RWPE2 (cell line): ENCODE data around the gene MAP2K5.

Experiments used
- ATAC-seq: fragments of 200-7000 bp; cut with Tn5 transposase; 3 replicates; pipeline ENCODE4 v1.9.1; 2021; ENCODE audit warnings: low read depth
- DNase-seq: peaks from one replicate; pipeline ENCODE4 v3.0.0-alpha.2; 2020; ENCODE audit warnings: low spot score
- H3K27ac ChIP-seq: fragments of 450-650 bp; 2 replicates; pipeline ENCODE4 v1.5.1; 2017; ENCODE audit warnings: mild to moderate bottlenecking; ENCODE audit not compliant: poor library complexity, severe bottlenecking
- H3K27me3 ChIP-seq: fragments of 250-450 bp; sonication (Bioruptor Pico); 2 replicates; pipeline ENCODE4 v1.5.1; 2021; ENCODE audit warnings: mild to moderate bottlenecking, moderate library complexity; ENCODE audit not compliant: insufficient read depth, poor library complexity, severe bottlenecking
- H3K36me3 ChIP-seq: fragments of 250-450 bp; sonication (Bioruptor Pico); 2 replicates; pipeline ENCODE4 v1.5.1; 2020; ENCODE audit warnings: low read depth, mild to moderate bottlenecking, moderate library complexity
- H3K4me1 ChIP-seq: fragments of 250-450 bp; sonication (Bioruptor Pico); 2 replicates; pipeline ENCODE4 v1.5.1; 2021; ENCODE audit warnings: mild to moderate bottlenecking, moderate library complexity; ENCODE audit not compliant: insufficient read depth, poor library complexity, severe bottlenecking
- H3K4me3 ChIP-seq: fragments of 250-450 bp; sonication (Bioruptor Pico); 2 replicates; pipeline ENCODE4 v1.5.1; 2021; ENCODE audit warnings: mild to moderate bottlenecking, moderate library complexity; ENCODE audit not compliant: severe bottlenecking
- H3K9me3 ChIP-seq: fragments of 250-450 bp; sonication (Bioruptor Pico); 2 replicates; pipeline ENCODE4 v1.5.1; 2021; ENCODE audit warnings: mild to moderate bottlenecking, moderate library complexity; ENCODE audit not compliant: severe bottlenecking
- TF ChIP-seq, protein P1 (sequence below): fragments of 450-650 bp; IDR thresholded peaks from one replicate; pipeline ENCODE4 v1.5.1; 2017; ENCODE audit warnings: mild to moderate bottlenecking, moderate library complexity; ENCODE audit not compliant: poor library complexity, severe bottlenecking

The MAP2K5 gene

GRCh38 chr15:67732671-67733374 is 190.3 kb downstream of the MAP2K5 start:
- H3K4me3 ChIP-seq, result no peak overlapping the region
- TF ChIP-seq, protein P1, sequence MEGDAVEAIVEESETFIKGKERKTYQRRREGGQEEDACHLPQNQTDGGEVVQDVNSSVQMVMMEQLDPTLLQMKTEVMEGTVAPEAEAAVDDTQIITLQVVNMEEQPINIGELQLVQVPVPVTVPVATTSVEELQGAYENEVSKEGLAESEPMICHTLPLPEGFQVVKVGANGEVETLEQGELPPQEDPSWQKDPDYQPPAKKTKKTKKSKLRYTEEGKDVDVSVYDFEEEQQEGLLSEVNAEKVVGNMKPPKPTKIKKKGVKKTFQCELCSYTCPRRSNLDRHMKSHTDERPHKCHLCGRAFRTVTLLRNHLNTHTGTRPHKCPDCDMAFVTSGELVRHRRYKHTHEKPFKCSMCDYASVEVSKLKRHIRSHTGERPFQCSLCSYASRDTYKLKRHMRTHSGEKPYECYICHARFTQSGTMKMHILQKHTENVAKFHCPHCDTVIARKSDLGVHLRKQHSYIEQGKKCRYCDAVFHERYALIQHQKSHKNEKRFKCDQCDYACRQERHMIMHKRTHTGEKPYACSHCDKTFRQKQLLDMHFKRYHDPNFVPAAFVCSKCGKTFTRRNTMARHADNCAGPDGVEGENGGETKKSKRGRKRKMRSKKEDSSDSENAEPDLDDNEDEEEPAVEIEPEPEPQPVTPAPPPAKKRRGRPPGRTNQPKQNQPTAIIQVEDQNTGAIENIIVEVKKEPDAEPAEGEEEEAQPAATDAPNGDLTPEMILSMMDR, result no peak
- no peaks in the 10 kb centered on the region for H3K27me3 ChIP-seq
- no peaks in the 10 kb centered on the region for H3K4me1 ChIP-seq
- ATAC-seq, result no peak
- H3K9me3 ChIP-seq, result no peaks in the 10 kb centered on the region
- no peak overlapping the region for H3K27ac ChIP-seq
- H3K36me3 ChIP-seq, result no peaks in the 10 kb centered on the region
- no peak for DNase-seq

DNA sequence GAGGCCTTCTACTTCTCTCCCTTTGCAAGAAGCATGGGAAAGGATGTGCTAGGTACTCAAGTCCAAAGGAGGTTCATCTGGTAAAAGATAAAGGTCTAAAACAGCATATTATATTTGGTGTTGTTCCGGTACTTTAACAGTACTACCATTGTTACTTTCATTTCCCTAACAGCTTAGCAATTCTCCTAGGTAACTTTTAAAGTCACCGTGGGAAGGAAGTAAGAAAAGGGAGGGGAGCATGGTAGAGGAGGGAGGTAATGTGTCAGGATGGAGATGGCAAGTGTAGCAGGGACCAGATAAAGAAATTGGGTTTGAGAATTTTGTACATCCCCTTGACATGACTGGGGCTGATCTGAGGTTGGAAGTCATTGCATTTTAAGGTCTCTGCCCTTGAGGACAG is 193.4 kb downstream of the MAP2K5 start:
- Histone ChIP-seq H3K27me3 (no peaks in the 10 kb centered on the region), H3K4me3 (no peak overlapping the region), H3K27ac (no peak overlapping the region), H3K4me1 (no peaks in the 10 kb centered on the region), H3K36me3 (no peaks in the 10 kb centered on the region), H3K9me3 (no peaks in the 10 kb centered on the region)
- TF ChIP-seq, protein P1, result no peak
- ATAC-seq, result no peak
- DNase-seq, result no peak

GRCh38 chr15:67736810-67737209 is 194.3 kb downstream of the MAP2K5 start:
- Histone ChIP-seq H3K4me1 (no peaks in the 10 kb centered on the region), H3K36me3 (no peaks in the 10 kb centered on the region), H3K9me3 (no peaks in the 10 kb centered on the region), H3K27me3 (no peaks in the 10 kb centered on the region), H3K4me3 (no peak overlapping the region), H3K27ac (no peak overlapping the region)
- no peak for DNase-seq
- TF ChIP-seq, protein P1, result no peak
- ATAC-seq, result peak; percentile 62; the same call in 2 of the 3 replicates

GRCh38 chr15:67738056-67738455 is 195.6 kb downstream of the MAP2K5 start:
- DNase-seq (no peak), ATAC-seq (no peak)
- H3K4me1 ChIP-seq, result no peaks in the 10 kb centered on the region
- H3K36me3 ChIP-seq, result no peaks in the 10 kb centered on the region
- H3K27me3 ChIP-seq, result no peaks in the 10 kb centered on the region
- H3K4me3 ChIP-seq, result no peak overlapping the region
- TF ChIP-seq, protein P1, result no peak
- no peaks in the 10 kb centered on the region for H3K9me3 ChIP-seq
- no peak overlapping the region for H3K27ac ChIP-seq

DNA sequence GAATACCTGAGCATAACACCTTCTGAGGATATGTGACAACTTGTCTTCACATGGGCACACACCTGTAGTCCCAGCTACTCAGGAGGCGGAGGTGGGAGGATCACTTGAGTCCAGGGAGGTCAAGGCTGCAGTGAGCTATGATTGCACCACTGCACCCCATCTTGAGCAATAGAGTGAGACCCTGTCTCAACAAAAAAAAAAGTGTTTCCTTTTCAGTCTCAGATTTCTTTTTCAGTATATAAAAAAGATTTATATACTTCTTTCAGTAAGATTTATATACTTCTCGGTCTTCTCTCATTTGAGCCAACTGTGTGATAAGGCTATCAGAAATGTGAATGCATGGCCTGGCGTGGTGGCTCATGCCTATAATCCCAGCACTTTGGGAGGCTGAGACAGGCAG is 197.9 kb downstream of the MAP2K5 start:
- no peak for ATAC-seq
- Histone ChIP-seq H3K9me3 (no peaks in the 10 kb centered on the region), H3K4me3 (no peak overlapping the region), H3K27me3 (no peaks in the 10 kb centered on the region), H3K36me3 (no peaks in the 10 kb centered on the region), H3K27ac (no peak overlapping the region), H3K4me1 (peaks cover 12% of the 10 kb centered on the region)
- DNase-seq, result no peak
- TF ChIP-seq, protein P1, result no peak
